Measurements from ENCODE around the gene RNF13.

The RNF13 gene

GRCh38 chr3:149886957-149887356, 73.9 kb downstream of the RNF13 start:
- DNase-seq (ENCODE audit: low read depth) = no peak
- no peak for TF ChIP-seq CTCF (IDR thresholded peaks at IDR 0.05; ENCODE audit: control insufficient read depth, extremely low read depth, insufficient read depth)
- no peak overlapping the region for H3K4me3 ChIP-seq (ENCODE audit: low read depth, low read length)

GRCh38 chr3:149891621-149892020, 78.6 kb downstream of the RNF13 start:
- no peak for TF ChIP-seq CTCF (IDR thresholded peaks at IDR 0.05; ENCODE audit: control insufficient read depth, extremely low read depth, insufficient read depth)
- no peak for DNase-seq (ENCODE audit: low read depth)
- no peak overlapping the region for H3K4me3 ChIP-seq (ENCODE audit: low read depth, low read length)

- TF ChIP-seq CTCF (IDR thresholded peaks at IDR 0.05; ENCODE audit: control insufficient read depth, extremely low read depth, insufficient read depth) = no peak
- no peak overlapping the region for H3K4me3 ChIP-seq (ENCODE audit: low read depth, low read length)
- no peak for DNase-seq (ENCODE audit: low read depth)
Observed at GRCh38 chr3:149892371-149892770, 79.4 kb downstream of the RNF13 start.

DNA sequence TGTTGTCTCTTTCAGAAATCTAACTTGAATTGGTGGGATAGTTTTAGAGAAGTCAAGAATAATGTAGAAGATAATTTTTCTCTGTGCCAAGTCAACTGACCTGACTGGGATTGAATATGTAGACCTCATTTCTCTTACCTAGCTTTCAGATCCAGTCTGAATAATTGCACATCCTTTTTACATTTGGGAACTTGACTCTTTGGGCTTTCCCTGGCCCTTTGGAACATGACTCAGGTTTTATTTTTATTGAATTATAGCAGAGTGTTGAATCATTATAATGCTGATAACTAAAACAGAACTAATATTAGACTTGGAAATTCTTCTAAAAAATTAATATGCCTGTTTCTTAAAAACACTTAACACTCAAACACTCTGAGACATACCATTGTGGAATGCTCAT, 81.2 kb downstream of the RNF13 start:
- DNase-seq (ENCODE audit: low read depth) = no peak
- H3K4me3 ChIP-seq (ENCODE audit: low read depth, low read length) = no peak overlapping the region
- no peak for TF ChIP-seq CTCF (IDR thresholded peaks at IDR 0.05; ENCODE audit: control insufficient read depth, extremely low read depth, insufficient read depth)

- no peak overlapping the region for H3K4me3 ChIP-seq (ENCODE audit: low read depth, low read length)
- TF ChIP-seq CTCF (IDR thresholded peaks at IDR 0.05; ENCODE audit: control insufficient read depth, extremely low read depth, insufficient read depth) = no peak
- DNase-seq (ENCODE audit: low read depth) = no peak
Observed at GRCh38 chr3:149895339-149895738, 82.3 kb downstream of the RNF13 start.

GRCh38 chr3:149895769-149896168, 82.8 kb downstream of the RNF13 start:
- H3K4me3 ChIP-seq (ENCODE audit: low read depth, low read length) = no peak overlapping the region
- no peak for TF ChIP-seq CTCF (IDR thresholded peaks at IDR 0.05; ENCODE audit: control insufficient read depth, extremely low read depth, insufficient read depth)
- DNase-seq (ENCODE audit: low read depth) = no peak

GRCh38 chr3:149898771-149899170, 85.8 kb downstream of the RNF13 start:
- no peak for TF ChIP-seq CTCF (IDR thresholded peaks at IDR 0.05; ENCODE audit: control insufficient read depth, extremely low read depth, insufficient read depth)
- H3K4me3 ChIP-seq (ENCODE audit: low read depth, low read length) = no peak overlapping the region
- DNase-seq (ENCODE audit: low read depth) = no peak
